Hepatocyte (in vitro differentiated cells): ENCODE results near the gene PEX11A. TPM values are rescaled to one million over a fixed set of nuclear protein-coding genes. Genes with fewer than 3 reads are reported as not detected.

Source experiments
- DNase-seq: peaks from one replicate; pipeline ENCODE4 v3.0.0-alpha.2; 2016; ENCODE audit warnings: low spot score
- H2AFZ ChIP-seq: fragments of 200-600 bp; sonication (generic); 2 replicates; pipeline ENCODE4 v1.6.0; 2016; ENCODE audit warnings: antibody characterized with exemption, mild to moderate bottlenecking
- H3K27ac ChIP-seq: fragments of 200-600 bp; sonication (generic); 2 replicates; pipeline ENCODE4 v1.5.1; 2016; ENCODE audit warnings: mild to moderate bottlenecking
- H3K27me3 ChIP-seq: fragments of 200-600 bp; sonication (generic); 2 replicates; pipeline ENCODE4 v1.6.1; 2016
- H3K36me3 ChIP-seq: fragments of 200-600 bp; sonication (generic); replicated peaks from 2 replicates; pipeline ENCODE4 v1.5.1; 2016; ENCODE audit warnings: low read depth; ENCODE audit not compliant: insufficient read depth
- H3K4me1 ChIP-seq: fragments of 200-600 bp; sonication (generic); 2 replicates; pipeline ENCODE4 v1.5.1; 2016; ENCODE audit warnings: mild to moderate bottlenecking, moderate library complexity; ENCODE audit not compliant: insufficient read depth
- H3K4me2 ChIP-seq: fragments of 200-600 bp; sonication (generic); 2 replicates; pipeline ENCODE4 v1.6.0; 2016
- H3K4me3 ChIP-seq: fragments of 200-600 bp; sonication (generic); 2 replicates; pipeline ENCODE4 v1.5.1; 2016; ENCODE audit warnings: mild to moderate bottlenecking
- H3K79me2 ChIP-seq: fragments of 200-600 bp; sonication (generic); 2 replicates; pipeline ENCODE4 v1.6.0; 2017; ENCODE audit warnings: mild to moderate bottlenecking
- H3K9me2 ChIP-seq: fragments of 200-600 bp; sonication (generic); replicated peaks from 2 replicates; pipeline ENCODE4 v1.6.0; 2017; ENCODE audit warnings: mild to moderate bottlenecking; ENCODE audit not compliant: insufficient read depth
- H3K9me3 ChIP-seq: fragments of 200-600 bp; sonication (generic); 2 replicates; pipeline ENCODE4 v1.5.1; 2016; ENCODE audit warnings: low read depth, mild to moderate bottlenecking
- H4K20me1 ChIP-seq: fragments of 200-600 bp; sonication (generic); 2 replicates; pipeline ENCODE4 v1.6.0; 2016; ENCODE audit warnings: mild to moderate bottlenecking; ENCODE audit not compliant: insufficient read depth, poor library complexity, severe bottlenecking
- CTCF ChIP-seq: fragments of 200-600 bp; sonication (generic); IDR thresholded peaks from 2 replicates; pipeline ENCODE4 v1.5.1; 2016; ENCODE audit warnings: antibody characterized with exemption, mild to moderate bottlenecking; ENCODE audit not compliant: poor library complexity
- EZH2 ChIP-seq: fragments of 200-600 bp; sonication (generic); IDR thresholded peaks from 2 replicates; pipeline ENCODE4 v1.6.1; 2016; ENCODE audit warnings: antibody characterized with exemption, mild to moderate bottlenecking, borderline replicate concordance
- EZH2phosphoT487 ChIP-seq: fragments of 200-600 bp; sonication (generic); IDR thresholded peaks from one replicate; pipeline ENCODE4 v1.6.1; 2018; ENCODE audit warnings: antibody characterized with exemption, mild to moderate bottlenecking, low read depth, moderate library complexity; ENCODE audit not compliant: unreplicated experiment, severe bottlenecking
- WGBS: methylation state at CpG from one replicate; pipeline ENCODE4 v1.1.6; 2016; ENCODE audit warnings: low lambda C conversion rate; ENCODE audit errors: missing lambda C conversion rate; 5-methylcytosine and 5-hydroxymethylcytosine counted together
- polyA plus RNA-seq: library from polyadenylated mRNA; unstranded; fragments of >200 nt; fragmentation: Nextera tagmentation; extraction: Ambion mirVana; gene quantifications from 2 replicates; pipeline ENCODE4 v1.2.1, GENCODE V29; 2016
- total RNA-seq: library from RNA; depleted of rRNA; stranded (reverse); fragments of >200 nt; gene quantifications from 2 replicates; pipeline ENCODE4 v1.2.3, GENCODE V29; 2014

Gene PEX11A
- total and polyA plus RNA-seq, 2 experiments from 2014 or later: 10.0 to 10.7 TPM

GRCh38 chr15:89724621-89725020 is 34.1 kb upstream of the PEX11A start:
- WGBS: 94% methylated on average over 1 of the region's 1 CpG

GRCh38 chr15:89723031-89723430 is 32.5 kb upstream of the PEX11A start:
- 89% methylated on average over 3 of the region's 3 CpGs for WGBS

More at GRCh38 chr15:89724621-89725020, 34.1 kb upstream of the PEX11A start:
- Histone ChIP-seq H3K27ac (no peak overlapping the region), H3K36me3 (peaks cover 3% of the 10 kb centered on the region), H3K79me2 (no peaks in the 10 kb centered on the region), H3K9me3 (no peaks in the 10 kb centered on the region), H2AFZ (no peak overlapping the region), H3K4me1 (peaks cover 3% of the 10 kb centered on the region), H3K4me3 (no peak overlapping the region), H4K20me1 (no peaks in the 10 kb centered on the region), H3K27me3 (no peaks in the 10 kb centered on the region), H3K9me2 (no peaks in the 10 kb centered on the region), H3K4me2 (no peak overlapping the region)
- TF ChIP-seq CTCF: no peak
- TF ChIP-seq EZH2phosphoT487: no peak
- TF ChIP-seq EZH2: no peak
- DNase-seq: no peak

GRCh38 chr15:89714775-89715174 is 24.2 kb upstream of the PEX11A start:
- Histone ChIP-seq H3K27me3 (no peaks in the 10 kb centered on the region), H3K9me2 (no peaks in the 10 kb centered on the region), H4K20me1 (no peaks in the 10 kb centered on the region), H3K4me1 (no peaks in the 10 kb centered on the region), H3K79me2 (no peaks in the 10 kb centered on the region), H3K27ac (no peak overlapping the region), H3K4me3 (no peak overlapping the region), H2AFZ (no peak overlapping the region), H3K9me3 (no peaks in the 10 kb centered on the region), H3K4me2 (no peak overlapping the region), H3K36me3 (no peaks in the 10 kb centered on the region)
- 92% methylated on average over 2 of the region's 2 CpGs for WGBS
- TF ChIP-seq EZH2 (no peak), EZH2phosphoT487 (no peak)
- no peak for DNase-seq

More at GRCh38 chr15:89723031-89723430, 32.5 kb upstream of the PEX11A start:
- H3K9me2 ChIP-seq: no peaks in the 10 kb centered on the region
- no peak overlapping the region for H3K4me2 ChIP-seq
- H3K4me3 ChIP-seq: no peak overlapping the region
- no peaks in the 10 kb centered on the region for H3K27me3 ChIP-seq
- TF ChIP-seq EZH2 (no peak), CTCF (no peak), EZH2phosphoT487 (no peak)
- H3K4me1 ChIP-seq: no peaks in the 10 kb centered on the region
- DNase-seq: no peak
- H3K27ac ChIP-seq: no peak overlapping the region
- no peaks in the 10 kb centered on the region for H3K9me3 ChIP-seq
- H3K36me3 ChIP-seq: peaks cover 3% of the 10 kb centered on the region
- H2AFZ ChIP-seq: no peak overlapping the region
- H3K79me2 ChIP-seq: no peaks in the 10 kb centered on the region
- no peaks in the 10 kb centered on the region for H4K20me1 ChIP-seq

- Histone ChIP-seq H2AFZ (no peak overlapping the region), H3K27ac (no peak overlapping the region), H3K4me3 (no peak overlapping the region), H3K27me3 (no peaks in the 10 kb centered on the region), H3K9me3 (no peaks in the 10 kb centered on the region), H3K36me3 (no peaks in the 10 kb centered on the region), H3K4me1 (no peaks in the 10 kb centered on the region), H3K79me2 (no peaks in the 10 kb centered on the region), H4K20me1 (no peaks in the 10 kb centered on the region), H3K4me2 (no peak overlapping the region), H3K9me2 (no peaks in the 10 kb centered on the region)
- WGBS: 72% methylated on average over 1 of the region's 1 CpG
- TF ChIP-seq CTCF (no peak), EZH2 (no peak), EZH2phosphoT487 (no peak)
- DNase-seq: no peak
These were observed 17.0 kb upstream of the PEX11A start for GRCh38 chr15:89707577-89707976.
